Measurements from ENCODE around the gene MEIOSIN.

DNA sequence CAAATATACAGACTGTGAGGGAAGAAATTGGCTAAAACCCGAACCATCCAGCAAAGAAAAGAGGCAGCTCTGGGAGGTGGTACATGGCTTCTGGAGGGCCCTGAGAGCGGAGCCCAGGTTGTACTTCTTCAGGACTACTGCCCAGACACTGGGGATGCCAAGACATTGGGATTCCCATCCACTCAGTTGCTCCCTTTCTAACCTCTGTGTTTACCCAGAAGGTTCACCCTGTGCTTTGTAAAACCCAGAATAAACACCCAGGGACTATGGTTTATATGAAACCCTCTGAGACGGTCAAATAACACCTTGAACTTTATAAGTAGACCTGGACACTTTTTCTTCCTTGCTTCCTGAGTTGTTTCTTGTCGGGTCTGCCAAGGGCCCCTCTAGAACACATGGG is 9.7 kb downstream of the MEIOSIN start:
- TF ChIP-seq, protein P1, sequence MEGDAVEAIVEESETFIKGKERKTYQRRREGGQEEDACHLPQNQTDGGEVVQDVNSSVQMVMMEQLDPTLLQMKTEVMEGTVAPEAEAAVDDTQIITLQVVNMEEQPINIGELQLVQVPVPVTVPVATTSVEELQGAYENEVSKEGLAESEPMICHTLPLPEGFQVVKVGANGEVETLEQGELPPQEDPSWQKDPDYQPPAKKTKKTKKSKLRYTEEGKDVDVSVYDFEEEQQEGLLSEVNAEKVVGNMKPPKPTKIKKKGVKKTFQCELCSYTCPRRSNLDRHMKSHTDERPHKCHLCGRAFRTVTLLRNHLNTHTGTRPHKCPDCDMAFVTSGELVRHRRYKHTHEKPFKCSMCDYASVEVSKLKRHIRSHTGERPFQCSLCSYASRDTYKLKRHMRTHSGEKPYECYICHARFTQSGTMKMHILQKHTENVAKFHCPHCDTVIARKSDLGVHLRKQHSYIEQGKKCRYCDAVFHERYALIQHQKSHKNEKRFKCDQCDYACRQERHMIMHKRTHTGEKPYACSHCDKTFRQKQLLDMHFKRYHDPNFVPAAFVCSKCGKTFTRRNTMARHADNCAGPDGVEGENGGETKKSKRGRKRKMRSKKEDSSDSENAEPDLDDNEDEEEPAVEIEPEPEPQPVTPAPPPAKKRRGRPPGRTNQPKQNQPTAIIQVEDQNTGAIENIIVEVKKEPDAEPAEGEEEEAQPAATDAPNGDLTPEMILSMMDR (conservative IDR thresholded peaks at IDR 0.05; ENCODE audit: low read length), result no peak
- TF ChIP-seq EZH2phosphoT487 (IDR thresholded peaks at IDR 0.05; ENCODE audit: borderline replicate concordance, low read depth, low read length), result no peak

All from OCI-LY7 (cell line).